ENCODE data around the gene GAS2L1.

DNA sequence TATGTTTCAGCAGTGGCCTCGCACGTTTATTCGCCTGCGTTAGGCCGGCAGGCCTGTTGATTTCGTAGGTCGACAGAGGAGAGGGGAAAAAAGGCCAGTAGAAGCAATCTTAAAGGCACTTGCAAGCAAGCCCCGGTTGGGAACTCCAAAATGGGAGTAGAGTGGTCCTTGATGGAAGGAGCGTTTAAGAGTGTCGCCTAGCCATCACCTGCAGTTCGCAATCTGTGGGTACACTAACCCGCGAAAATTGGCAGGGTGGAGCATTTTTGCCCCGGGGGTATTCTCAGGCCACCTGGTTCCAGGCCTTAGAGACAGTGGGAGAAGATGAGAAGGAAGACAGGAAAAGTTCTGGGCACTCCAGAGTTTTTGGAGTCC lies 37.2 kb upstream of the GAS2L1 start:
- TF ChIP-seq CTCF (IDR thresholded peaks at IDR 0.05) (no peak), POLR2A (IDR thresholded peaks at IDR 0.05) (no peak)

All from body of pancreas (tissue), 4 donors.